ENCODE results near the gene C1orf21.

The C1orf21 gene

DNA sequence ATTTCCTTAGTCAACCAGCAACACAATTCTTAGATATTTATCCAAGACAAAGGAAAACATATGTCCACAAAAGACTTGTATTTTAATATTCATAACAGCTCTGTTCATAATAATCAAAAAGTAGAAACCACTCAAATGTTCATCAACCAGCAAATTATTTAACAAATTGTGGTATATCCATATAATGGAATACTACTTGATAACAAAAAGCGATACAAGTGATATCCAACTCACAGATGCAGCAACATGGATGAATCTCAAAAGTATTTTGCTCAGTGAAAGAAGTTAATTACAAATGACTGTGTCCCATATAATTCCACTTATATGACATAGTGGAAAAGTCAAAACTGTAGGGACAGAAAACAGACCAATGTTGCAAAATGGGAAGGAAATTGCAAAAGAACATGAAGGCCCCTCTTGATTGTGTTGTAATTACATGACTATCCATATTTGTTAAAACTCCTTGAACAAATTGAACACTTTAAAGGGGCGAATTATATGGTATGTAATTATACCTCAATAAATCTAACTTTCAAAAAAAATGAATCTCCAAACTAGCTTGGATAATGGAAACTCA is 250.9 kb downstream of the C1orf21 start:
- H3K27ac ChIP-seq: no peak overlapping the region
- no peaks in the 10 kb centered on the region for H3K36me3 ChIP-seq
- H3K4me1 ChIP-seq: no peaks in the 10 kb centered on the region
- no peak overlapping the region for H3K4me3 ChIP-seq
- no peak for TF ChIP-seq Cebpa-rat (IDR thresholded peaks at IDR 0.05)
- H3K9me3 ChIP-seq (replicated peaks in 1 of 11): peaks cover 0 to 14% (median 10%) of the 10 kb centered on the region in 11 experiments; a peak in 14 of 22 replicates
- H3K9ac ChIP-seq: no peak overlapping the region
- no peaks in the 10 kb centered on the region for H3K27me3 ChIP-seq
- H4K20me1 ChIP-seq: no peaks in the 10 kb centered on the region
- no peak overlapping the region for H3K4me2 ChIP-seq

DNA sequence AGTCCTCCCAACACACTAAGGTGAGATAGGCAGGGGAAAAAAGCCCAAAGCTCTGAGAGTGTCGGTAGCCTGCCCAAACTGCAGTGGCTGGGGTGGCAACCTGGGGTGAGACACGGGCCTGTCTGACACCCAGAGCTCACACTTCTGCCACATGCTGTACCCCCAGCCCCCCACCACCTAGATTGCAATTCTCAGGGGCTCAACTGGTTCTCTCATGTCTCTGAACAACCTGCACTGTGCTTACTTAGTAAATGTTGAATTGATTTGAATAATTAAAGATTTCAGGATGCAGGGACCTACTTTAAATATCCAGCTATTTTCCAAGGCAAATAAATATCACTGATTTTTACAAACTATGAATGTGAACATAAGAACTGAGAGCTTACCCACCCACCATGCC is 252.4 kb downstream of the C1orf21 start:
- H3K27me3 ChIP-seq: no peaks in the 10 kb centered on the region
- peaks cover 0 to 14% (median 10%) of the 10 kb centered on the region in 11 experiments; a peak in 14 of 22 replicates for H3K9me3 ChIP-seq (replicated peaks in 1 of 11)
- H3K4me2 ChIP-seq: no peak overlapping the region
- H3K4me3 ChIP-seq: no peak overlapping the region
- no peaks in the 10 kb centered on the region for H3K36me3 ChIP-seq
- no peak for TF ChIP-seq Cebpa-rat (IDR thresholded peaks at IDR 0.05)
- no peaks in the 10 kb centered on the region for H3K4me1 ChIP-seq
- H3K27ac ChIP-seq: no peak overlapping the region
- no peak overlapping the region for H3K9ac ChIP-seq
- no peaks in the 10 kb centered on the region for H4K20me1 ChIP-seq

DNA sequence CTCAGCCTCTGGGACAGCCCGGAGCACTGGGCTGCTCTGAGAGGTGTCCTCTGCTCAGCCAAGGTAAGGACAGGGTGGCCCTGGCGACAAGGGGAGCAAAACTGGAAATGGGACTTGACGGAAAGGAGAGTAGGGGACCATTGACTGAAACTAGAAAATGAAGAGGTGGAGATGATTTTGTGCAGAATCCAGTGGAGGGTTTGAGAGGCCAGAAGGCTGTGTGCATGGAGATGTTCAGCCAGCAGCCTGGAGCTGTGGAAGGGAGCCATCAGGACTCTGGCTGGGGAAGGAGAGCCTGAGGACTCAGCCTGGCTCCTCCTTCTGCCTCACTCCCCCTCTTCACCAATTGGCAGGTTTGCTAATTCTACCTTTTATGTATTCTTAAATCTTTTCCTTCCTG is 253.7 kb downstream of the C1orf21 start:
- no peak for TF ChIP-seq Cebpa-rat (IDR thresholded peaks at IDR 0.05)
- H3K27me3 ChIP-seq: no peaks in the 10 kb centered on the region
- no peaks in the 10 kb centered on the region for H3K36me3 ChIP-seq
- no peak overlapping the region for H3K9ac ChIP-seq
- no peak overlapping the region for H3K4me3 ChIP-seq
- H4K20me1 ChIP-seq: no peaks in the 10 kb centered on the region
- H3K4me2 ChIP-seq: no peak overlapping the region
- H3K27ac ChIP-seq: no peak overlapping the region
- H3K4me1 ChIP-seq: no peaks in the 10 kb centered on the region
- H3K9me3 ChIP-seq (replicated peaks in 1 of 11): peaks cover 0 to 14% (median 10%) of the 10 kb centered on the region in 11 experiments; a peak in 14 of 22 replicates

DNA sequence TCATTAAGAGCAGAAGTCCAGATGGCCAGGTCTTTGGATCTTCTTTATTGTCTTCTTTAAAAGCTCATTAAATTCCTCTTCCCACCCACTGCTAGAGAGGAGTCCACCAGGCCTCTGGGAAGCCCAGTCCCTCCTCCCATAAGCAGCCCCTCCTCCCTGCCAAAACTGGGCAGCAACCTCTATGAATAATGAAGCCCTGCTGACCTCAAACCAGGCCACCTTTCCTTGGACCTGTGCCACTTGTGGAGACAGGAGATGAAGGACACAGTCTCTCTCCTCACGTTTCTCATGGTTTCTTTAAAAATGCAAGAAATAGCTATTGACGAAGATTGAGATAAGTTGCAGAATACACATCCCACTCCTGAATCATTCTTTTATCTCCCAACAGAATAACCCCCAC is 255.1 kb downstream of the C1orf21 start:
- Histone ChIP-seq H4K20me1 (no peaks in the 10 kb centered on the region), H3K4me3 (no peak overlapping the region), H3K9me3 (replicated peaks in 1 of 11) (peaks cover 0 to 14% (median 10%) of the 10 kb centered on the region in 11 experiments; a peak in 14 of 22 replicates), H3K36me3 (no peaks in the 10 kb centered on the region), H3K4me1 (no peaks in the 10 kb centered on the region), H3K27ac (no peak overlapping the region), H3K9ac (no peak overlapping the region), H3K4me2 (no peak overlapping the region), H3K27me3 (no peaks in the 10 kb centered on the region)
- TF ChIP-seq Cebpa-rat (IDR thresholded peaks at IDR 0.05): no peak

DNA sequence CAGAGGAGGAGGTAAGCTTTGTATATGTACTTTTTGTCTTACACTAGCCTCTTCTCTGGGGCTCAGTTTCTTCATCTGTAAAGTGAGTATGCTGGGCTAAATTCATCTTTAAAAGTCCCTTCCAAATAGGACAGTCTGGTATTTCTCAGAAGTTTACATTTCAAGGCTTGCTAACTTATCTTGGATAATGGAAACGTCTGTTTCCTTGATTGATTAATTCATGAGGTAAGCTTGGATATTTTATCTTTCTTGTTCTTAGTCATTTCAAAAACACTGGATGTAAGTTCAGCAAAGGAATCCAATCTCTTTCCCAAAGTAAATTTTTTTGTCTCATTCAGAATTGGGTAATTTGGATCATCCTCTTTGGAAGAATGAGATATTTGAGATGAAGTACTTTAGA is 256.8 kb downstream of the C1orf21 start:
- no peak overlapping the region for H3K4me3 ChIP-seq
- no peaks in the 10 kb centered on the region for H3K27me3 ChIP-seq
- H3K4me1 ChIP-seq: peaks cover 0 to 6% (median under 1%) of the 10 kb centered on the region in 10 experiments; a peak in 8 of 20 replicates
- no peak for TF ChIP-seq Cebpa-rat (IDR thresholded peaks at IDR 0.05)
- no peak overlapping the region for H3K27ac ChIP-seq
- H4K20me1 ChIP-seq: no peaks in the 10 kb centered on the region
- no peaks in the 10 kb centered on the region for H3K36me3 ChIP-seq
- no peak overlapping the region for H3K9ac ChIP-seq
- no peak overlapping the region for H3K4me2 ChIP-seq
- H3K9me3 ChIP-seq (replicated peaks in 1 of 11): peaks cover 2 to 13% (median 6%) of the 10 kb centered on the region in 11 experiments; a peak in 18 of 22 replicates

DNA sequence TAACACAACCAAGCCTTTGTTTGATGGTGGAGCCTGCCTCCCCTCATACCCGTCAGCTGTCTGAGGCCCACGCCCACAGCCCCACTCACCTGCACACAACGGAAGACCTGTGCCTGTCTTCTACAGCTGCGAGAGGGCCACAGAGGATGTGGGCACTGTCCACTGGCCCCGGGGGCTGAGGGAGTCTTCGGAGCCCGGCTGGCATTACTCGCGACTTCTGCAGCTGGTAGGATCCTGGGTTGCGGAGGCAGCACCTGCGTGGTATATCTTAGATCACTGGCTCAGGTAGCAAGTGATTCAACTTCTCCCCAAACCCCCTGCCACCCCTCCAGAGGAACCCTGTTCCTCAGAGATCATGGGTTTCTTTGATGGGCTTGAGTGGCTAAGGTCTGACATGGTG is 257.9 kb downstream of the C1orf21 start:
- Histone ChIP-seq H3K36me3 (no peaks in the 10 kb centered on the region), H3K27ac (no peak overlapping the region), H3K9ac (no peak overlapping the region), H3K4me3 (no peak overlapping the region), H3K9me3 (replicated peaks in 1 of 11) (peaks cover 6 to 16% (median 12%) of the 10 kb centered on the region in 11 experiments; a peak in 19 of 22 replicates), H3K4me2 (no peak overlapping the region), H4K20me1 (no peaks in the 10 kb centered on the region), H3K4me1 (peaks cover 0 to 17% (median 6%) of the 10 kb centered on the region in 10 experiments; a peak in 10 of 20 replicates), H3K27me3 (no peaks in the 10 kb centered on the region)
- TF ChIP-seq Cebpa-rat (IDR thresholded peaks at IDR 0.05): no peak

DNA sequence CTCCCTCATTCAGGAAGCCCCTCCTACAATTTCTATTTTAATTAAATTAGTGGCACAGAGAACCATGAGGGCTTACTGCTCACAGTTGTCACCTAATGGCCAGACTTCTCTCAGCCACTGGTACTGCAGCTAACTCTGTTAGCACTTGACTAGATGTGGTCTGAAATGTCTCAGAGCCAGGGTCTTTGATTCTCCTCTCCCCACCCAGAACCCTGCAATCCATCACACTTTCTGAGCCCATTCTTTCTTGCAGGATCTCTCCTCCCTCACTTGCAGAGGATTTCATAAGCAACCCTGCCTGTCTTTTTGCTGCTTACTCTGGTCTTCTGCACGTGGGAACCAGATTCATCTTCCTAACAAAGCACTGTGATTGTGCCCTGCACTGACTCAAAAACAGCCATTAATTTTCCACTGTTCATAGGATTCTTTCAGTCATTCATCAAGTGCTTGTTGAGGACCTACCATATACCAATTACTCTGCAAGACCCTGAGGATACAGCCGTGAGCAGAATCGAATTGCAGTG is 259.4 kb downstream of the C1orf21 start:
- H3K4me1 ChIP-seq: peaks cover 0 to 28% (median 9%) of the 10 kb centered on the region in 10 experiments; a peak in 10 of 20 replicates
- no peaks in the 10 kb centered on the region for H3K27me3 ChIP-seq
- H3K9ac ChIP-seq: no peak overlapping the region
- no peak for TF ChIP-seq Cebpa-rat (IDR thresholded peaks at IDR 0.05)
- H3K36me3 ChIP-seq: no peaks in the 10 kb centered on the region
- no peaks in the 10 kb centered on the region for H4K20me1 ChIP-seq
- no peak overlapping the region for H3K27ac ChIP-seq
- no peak overlapping the region for H3K4me2 ChIP-seq
- no peak overlapping the region for H3K4me3 ChIP-seq
- H3K9me3 ChIP-seq (replicated peaks in 1 of 11): peaks cover 6 to 16% (median 12%) of the 10 kb centered on the region in 11 experiments; a peak in 19 of 22 replicates

DNA sequence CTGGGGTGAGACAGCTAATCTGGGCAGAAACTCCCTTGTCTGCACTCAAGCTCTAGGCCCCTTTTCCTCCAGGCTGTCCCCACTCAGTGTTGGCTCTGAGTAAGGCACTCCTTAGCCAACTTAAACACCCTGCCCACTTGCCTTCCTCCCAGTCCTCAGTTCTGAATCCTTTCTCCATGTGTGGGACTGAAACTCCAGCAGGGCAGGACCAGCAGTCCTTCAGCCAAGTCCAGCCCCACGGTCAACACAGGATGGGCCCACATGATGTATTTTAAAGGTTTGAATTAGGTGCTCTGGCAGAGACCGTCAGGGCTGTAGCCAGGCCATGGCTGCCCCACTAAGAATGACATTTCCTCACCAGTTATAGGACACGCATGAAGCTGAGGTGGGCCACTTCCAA is 260.0 kb downstream of the C1orf21 start:
- Histone ChIP-seq H3K36me3 (no peaks in the 10 kb centered on the region), H3K4me1 (peaks cover 0 to 28% (median 9%) of the 10 kb centered on the region in 10 experiments; a peak in 10 of 20 replicates), H3K27me3 (no peaks in the 10 kb centered on the region), H3K27ac (no peak overlapping the region), H3K4me2 (no peak overlapping the region), H3K9me3 (replicated peaks in 1 of 11) (peaks cover 6 to 16% (median 12%) of the 10 kb centered on the region in 11 experiments; a peak in 19 of 22 replicates), H4K20me1 (no peaks in the 10 kb centered on the region), H3K9ac (no peak overlapping the region), H3K4me3 (no peak overlapping the region)
- TF ChIP-seq Cebpa-rat (IDR thresholded peaks at IDR 0.05): no peak

DNA sequence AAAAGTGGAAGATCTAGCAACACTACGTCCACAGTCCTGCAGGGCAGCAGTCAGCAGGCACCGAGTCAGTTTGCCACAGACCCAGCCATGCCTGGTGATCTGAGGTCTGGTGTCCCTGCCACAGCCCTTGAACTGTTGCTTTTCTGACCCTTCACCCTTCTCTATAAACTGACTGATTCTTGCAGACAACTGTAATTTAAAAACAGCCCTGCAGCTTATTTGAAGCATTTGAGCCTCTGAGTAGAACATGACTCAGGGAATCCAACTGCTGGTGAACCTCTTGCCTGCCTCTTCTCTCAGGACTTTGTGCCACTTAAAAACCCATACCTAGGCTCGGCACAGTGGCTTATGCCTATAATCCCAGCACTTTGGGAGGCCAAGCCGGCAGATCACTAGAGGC is 260.6 kb downstream of the C1orf21 start:
- no peak overlapping the region for H3K4me2 ChIP-seq
- no peak overlapping the region for H3K27ac ChIP-seq
- no peak overlapping the region for H3K9ac ChIP-seq
- H3K9me3 ChIP-seq (replicated peaks in 1 of 11): peaks cover 6 to 16% (median 12%) of the 10 kb centered on the region in 11 experiments; a peak in 19 of 22 replicates
- H3K4me3 ChIP-seq: no peak overlapping the region
- no peaks in the 10 kb centered on the region for H3K27me3 ChIP-seq
- H4K20me1 ChIP-seq: no peaks in the 10 kb centered on the region
- no peaks in the 10 kb centered on the region for H3K36me3 ChIP-seq
- no peak for TF ChIP-seq Cebpa-rat (IDR thresholded peaks at IDR 0.05)
- peaks cover 0 to 28% (median 9%) of the 10 kb centered on the region in 10 experiments; a peak in 10 of 20 replicates for H3K4me1 ChIP-seq

Data from BLaER1 treated with 17β-estradiol and CSF1 and Interleukin-3, amounts not matched to agents 10 nM and 100 nM (cell line).